ENCODE data around the gene SCAI.

SCAI gene

DNA sequence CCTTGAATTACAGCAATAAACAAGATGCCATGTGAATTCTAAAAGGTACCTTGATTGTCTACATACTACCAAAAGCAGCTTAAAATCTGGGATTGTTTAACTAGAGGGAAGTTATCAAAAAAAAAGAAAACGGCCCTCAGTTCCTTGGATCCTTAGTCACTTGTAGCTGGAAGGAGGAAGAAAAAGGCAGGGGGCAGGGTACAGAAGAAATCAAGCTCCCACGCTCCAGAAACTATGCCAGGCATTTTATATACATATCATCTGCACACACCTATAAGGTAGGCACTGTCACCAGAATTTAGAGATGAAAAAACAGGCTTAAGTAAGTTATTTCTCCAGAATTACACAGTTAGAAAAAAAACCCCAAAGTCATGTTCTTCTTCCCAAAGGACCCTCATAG is 63.4 kb downstream of the SCAI start:
- Histone ChIP-seq H3K23ac (ENCODE audit: low read length) (no peak overlapping the region), H3K36me3 (ENCODE audit: control insufficient read depth in 1 of 2, insufficient read depth in 2 of 2, low read length in 2 of 2) (peaks cover 2 to 6% of the 10 kb centered on the region in 2 experiments), H4K12ac (ENCODE audit: low read depth, low read length) (no peak overlapping the region), H3K27me3 (ENCODE audit: insufficient read depth, low read length) (no peaks in the 10 kb centered on the region), H3K4ac (ENCODE audit: low read depth, low read length) (no peak overlapping the region), H2AK5ac (ENCODE audit: low read length) (no peak overlapping the region), H3K14ac (ENCODE audit: low read length) (no peak overlapping the region), H3K79me1 (ENCODE audit: low read length) (no peaks in the 10 kb centered on the region), H3K9me3 (ENCODE audit: insufficient read depth, low read depth, low read length) (peaks cover 12% of the 10 kb centered on the region), H3K9ac (ENCODE audit: low read length) (no peak overlapping the region), H3K4me2 (ENCODE audit: low read length) (no peak overlapping the region), H2AFZ (ENCODE audit: insufficient read depth, low read length, poor library complexity) (no peak overlapping the region), H3K4me1 (ENCODE audit: control insufficient read depth in 1 of 2, insufficient read depth in 2 of 2, low read length in 2 of 2) (no peaks in the 10 kb centered on the region), H4K91ac (ENCODE audit: low read depth, low read length) (no peak overlapping the region), H3K79me2 (ENCODE audit: control insufficient read depth, insufficient read depth, low read length, poor library complexity) (no peaks in the 10 kb centered on the region), H2BK120ac (ENCODE audit: insufficient read depth, low read length, poor library complexity) (no peak overlapping the region), H2BK12ac (ENCODE audit: low read length) (no peak overlapping the region), H4K8ac (ENCODE audit: low read depth, low read length) (no peak overlapping the region), H2BK5ac (ENCODE audit: low read depth, low read length, poor library complexity) (no peak overlapping the region), H3K18ac (ENCODE audit: low read length) (no peak overlapping the region), H3K27ac (ENCODE audit: low read depth, low read length) (no peak overlapping the region), H3K4me3 (ENCODE audit: low read depth, low read length) (no peak overlapping the region)
- WGBS (ENCODE audit: extremely low coverage, insufficient coverage, insufficient read length) = no CpG with 5 or more reads among the region's 2 CpGs
- DNase-seq = no peak

DNA sequence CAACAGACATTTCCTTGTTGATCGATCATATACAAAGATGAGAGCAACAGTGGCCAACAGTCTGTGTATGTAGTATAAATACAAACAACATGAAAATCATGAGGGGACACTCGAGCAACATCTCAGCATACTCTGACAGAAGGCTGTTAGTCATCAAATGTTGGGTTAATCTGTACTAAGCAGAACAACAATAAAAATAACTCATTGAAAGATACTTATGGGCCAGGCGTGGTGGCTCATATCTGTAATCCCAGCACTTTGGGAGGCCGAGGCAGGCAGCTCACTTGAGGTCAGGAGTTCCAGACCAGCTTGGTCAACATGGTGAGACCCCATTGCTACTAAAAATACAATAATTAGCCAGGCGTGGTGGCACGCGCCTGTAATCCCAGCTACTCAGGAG is 67.3 kb downstream of the SCAI start:
- Histone ChIP-seq H4K8ac (ENCODE audit: low read depth, low read length) (no peak overlapping the region), H3K79me2 (ENCODE audit: control insufficient read depth, insufficient read depth, low read length, poor library complexity) (no peaks in the 10 kb centered on the region), H3K9ac (ENCODE audit: low read length) (no peak overlapping the region), H2AFZ (ENCODE audit: insufficient read depth, low read length, poor library complexity) (no peak overlapping the region), H4K91ac (ENCODE audit: low read depth, low read length) (no peak overlapping the region), H3K27me3 (ENCODE audit: insufficient read depth, low read length) (no peaks in the 10 kb centered on the region), H2AK5ac (ENCODE audit: low read length) (no peak overlapping the region), H3K14ac (ENCODE audit: low read length) (no peak overlapping the region), H3K9me3 (ENCODE audit: insufficient read depth, low read depth, low read length) (no peaks in the 10 kb centered on the region), H3K4me2 (ENCODE audit: low read length) (no peak overlapping the region), H3K79me1 (ENCODE audit: low read length) (no peaks in the 10 kb centered on the region), H3K27ac (ENCODE audit: low read depth, low read length) (no peak overlapping the region), H3K36me3 (ENCODE audit: control insufficient read depth in 1 of 2, insufficient read depth in 2 of 2, low read length in 2 of 2) (no peaks in the 10 kb centered on the region), H4K12ac (ENCODE audit: low read depth, low read length) (no peak overlapping the region), H3K23ac (ENCODE audit: low read length) (no peak overlapping the region), H2BK120ac (ENCODE audit: insufficient read depth, low read length, poor library complexity) (no peak overlapping the region), H3K4me3 (ENCODE audit: low read depth, low read length) (no peak overlapping the region), H2BK5ac (ENCODE audit: low read depth, low read length, poor library complexity) (no peak overlapping the region), H2BK12ac (ENCODE audit: low read length) (no peak overlapping the region), H3K4ac (ENCODE audit: low read depth, low read length) (no peak overlapping the region), H3K18ac (ENCODE audit: low read length) (no peak overlapping the region), H3K4me1 (ENCODE audit: control insufficient read depth in 1 of 2, insufficient read depth in 2 of 2, low read length in 2 of 2) (no peaks in the 10 kb centered on the region)
- no CpG with 5 or more reads among the region's 7 CpGs for WGBS (ENCODE audit: extremely low coverage, insufficient coverage, insufficient read length)
- no peak for DNase-seq

DNA sequence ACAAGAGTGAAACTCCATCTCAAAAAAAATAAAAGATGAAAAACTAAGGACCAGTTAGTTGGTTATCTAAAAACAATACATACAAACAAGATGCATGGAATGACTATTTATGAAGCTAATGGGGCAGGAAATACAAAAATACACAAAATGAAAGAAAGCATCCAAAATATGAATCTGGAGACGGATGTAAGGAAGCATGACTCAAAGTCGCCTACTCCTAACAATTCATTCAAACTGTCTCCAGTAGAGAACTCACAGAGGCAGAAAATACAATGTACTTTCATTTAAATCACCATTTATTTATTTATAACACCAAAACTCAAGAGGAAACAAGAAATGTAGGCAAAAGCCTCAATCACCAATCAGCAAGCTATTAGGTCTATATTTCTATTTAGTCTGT is 68.4 kb downstream of the SCAI start:
- peak in 1 of 2 donors; percentile 12 for DNase-seq

DNA sequence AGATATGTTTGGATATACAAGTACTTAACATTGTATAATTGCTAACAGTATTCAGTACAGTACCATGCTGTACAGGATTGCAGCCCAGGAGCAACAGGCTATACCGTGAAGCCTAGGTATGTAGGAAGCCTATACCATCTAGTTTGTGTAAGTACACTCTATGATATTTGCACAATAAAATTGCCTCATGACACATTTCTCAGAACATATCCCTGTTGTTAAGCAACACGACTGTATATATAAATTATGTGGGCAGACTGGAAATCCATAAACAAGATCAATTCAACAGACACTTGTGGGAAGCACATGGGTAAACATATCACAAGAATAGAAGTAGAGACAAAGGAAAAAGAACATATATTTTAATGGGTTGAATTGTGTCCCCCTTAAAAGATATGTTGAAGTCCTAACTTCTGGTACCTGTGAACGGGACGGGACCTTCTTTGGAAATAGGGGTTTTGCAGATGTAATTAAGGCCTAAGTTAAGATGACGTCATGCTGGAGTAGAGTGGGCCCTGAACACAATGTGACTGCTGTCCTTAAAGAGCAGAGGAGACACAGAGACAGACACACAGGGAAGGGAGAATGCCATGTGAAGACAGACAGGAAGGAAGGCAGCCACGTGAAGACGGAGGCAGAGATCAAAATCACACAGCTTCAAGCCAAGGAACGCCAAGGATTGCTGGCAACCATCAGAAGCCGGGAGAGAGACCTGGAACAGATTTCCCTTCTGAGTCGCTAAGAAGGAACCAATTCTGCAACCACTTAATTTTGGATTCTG is 76.3 kb downstream of the SCAI start:
- Histone ChIP-seq H3K18ac (ENCODE audit: low read length) (no peak overlapping the region), H4K12ac (ENCODE audit: low read depth, low read length) (no peak overlapping the region), H2AFZ (ENCODE audit: insufficient read depth, low read length, poor library complexity) (no peak overlapping the region), H3K14ac (ENCODE audit: low read length) (no peak overlapping the region), H2BK5ac (ENCODE audit: low read depth, low read length, poor library complexity) (no peak overlapping the region), H4K91ac (ENCODE audit: low read depth, low read length) (no peak overlapping the region), H3K4ac (ENCODE audit: low read depth, low read length) (no peak overlapping the region), H2AK5ac (ENCODE audit: low read length) (no peak overlapping the region), H2BK120ac (ENCODE audit: insufficient read depth, low read length, poor library complexity) (no peak overlapping the region), H4K8ac (ENCODE audit: low read depth, low read length) (no peak overlapping the region), H3K36me3 (ENCODE audit: control insufficient read depth in 1 of 2, insufficient read depth in 2 of 2, low read length in 2 of 2) (no peaks in the 10 kb centered on the region), H3K9ac (ENCODE audit: low read length) (no peak overlapping the region), H3K23ac (ENCODE audit: low read length) (no peak overlapping the region), H3K79me2 (ENCODE audit: control insufficient read depth, insufficient read depth, low read length, poor library complexity) (no peaks in the 10 kb centered on the region), H3K4me1 (ENCODE audit: control insufficient read depth in 1 of 2, insufficient read depth in 2 of 2, low read length in 2 of 2) (peaks cover 0 to 2% of the 10 kb centered on the region in 2 experiments), H3K9me3 (ENCODE audit: insufficient read depth, low read depth, low read length) (no peaks in the 10 kb centered on the region), H3K27ac (ENCODE audit: low read depth, low read length) (no peak overlapping the region), H2BK12ac (ENCODE audit: low read length) (no peak overlapping the region), H3K27me3 (ENCODE audit: insufficient read depth, low read length) (no peaks in the 10 kb centered on the region), H3K4me2 (ENCODE audit: low read length) (no peak overlapping the region), H3K79me1 (ENCODE audit: low read length) (no peaks in the 10 kb centered on the region), H3K4me3 (ENCODE audit: low read depth, low read length) (no peak overlapping the region)
- WGBS (ENCODE audit: extremely low coverage, insufficient coverage, insufficient read length) = no CpG with 5 or more reads among the region's 10 CpGs
- DNase-seq = peak in 1 of 2 donors; percentile 4

More for the DNA sequence above, 68.4 kb downstream of the SCAI start:
- Histone ChIP-seq H3K27ac (ENCODE audit: low read depth, low read length) (no peak overlapping the region), H3K9me3 (ENCODE audit: insufficient read depth, low read depth, low read length) (no peaks in the 10 kb centered on the region), H2BK12ac (ENCODE audit: low read length) (no peak overlapping the region), H2BK120ac (ENCODE audit: insufficient read depth, low read length, poor library complexity) (no peak overlapping the region), H3K18ac (ENCODE audit: low read length) (no peak overlapping the region), H3K9ac (ENCODE audit: low read length) (no peak overlapping the region), H2AK5ac (ENCODE audit: low read length) (no peak overlapping the region), H3K23ac (ENCODE audit: low read length) (no peak overlapping the region), H2AFZ (ENCODE audit: insufficient read depth, low read length, poor library complexity) (no peak overlapping the region), H3K79me2 (ENCODE audit: control insufficient read depth, insufficient read depth, low read length, poor library complexity) (no peaks in the 10 kb centered on the region), H3K4ac (ENCODE audit: low read depth, low read length) (no peak overlapping the region), H3K4me2 (ENCODE audit: low read length) (no peak overlapping the region), H3K14ac (ENCODE audit: low read length) (no peak overlapping the region), H3K4me1 (ENCODE audit: control insufficient read depth in 1 of 2, insufficient read depth in 2 of 2, low read length in 2 of 2) (no peaks in the 10 kb centered on the region), H3K27me3 (ENCODE audit: insufficient read depth, low read length) (no peaks in the 10 kb centered on the region), H3K4me3 (ENCODE audit: low read depth, low read length) (no peak overlapping the region), H4K12ac (ENCODE audit: low read depth, low read length) (no peak overlapping the region), H3K79me1 (ENCODE audit: low read length) (no peaks in the 10 kb centered on the region), H2BK5ac (ENCODE audit: low read depth, low read length, poor library complexity) (no peak overlapping the region), H4K8ac (ENCODE audit: low read depth, low read length) (no peak overlapping the region), H4K91ac (ENCODE audit: low read depth, low read length) (no peak overlapping the region), H3K36me3 (ENCODE audit: control insufficient read depth in 1 of 2, insufficient read depth in 2 of 2, low read length in 2 of 2) (no peaks in the 10 kb centered on the region)
- no CpG with 5 or more reads among the region's 2 CpGs for WGBS (ENCODE audit: extremely low coverage, insufficient coverage, insufficient read length)

All from trophoblast cell (in vitro differentiated cells and primary cell).